ENCODE data around the gene MMAA.
"Not testable (repeated sequence)": the region's sequence is repeated elsewhere in the genome, so short reads cannot be mapped to it uniquely, and the experiment has no call there.

MMAA gene

GRCh38 chr4:145618932-145619638 lies at the start of gene MMAA:
Gene MMAA (plus strand): TSS chr4:145619385. CDS start chr4:145639140, 19,755 bp downstream.
- peak within 1 kb of the TSS; percentile 93 for H3K27ac ChIP-seq (ENCODE audit: low read depth, low read length)
- peak within 1 kb of the TSS; percentile 90 to 95 for H3K4me3 ChIP-seq (ENCODE audit: low read depth in 1 of 2, low read length in 2 of 2)
- peak within 1 kb of the TSS; percentile 91 to 97 for H3K9ac ChIP-seq (ENCODE audit: low read depth in 1 of 2, low read length in 2 of 2)
- no peaks in the 10 kb centered on the region for H3K36me3 ChIP-seq (ENCODE audit: control insufficient read depth in 1 of 2, insufficient read depth in 2 of 2, low read length in 2 of 2)
- H3K4me1 ChIP-seq (ENCODE audit: control insufficient read depth in 1 of 2, insufficient read depth in 2 of 2, low read length in 2 of 2) = peaks cover 10 to 14% of the 10 kb centered on the region in 2 donors
- H3K27me3 ChIP-seq (ENCODE audit: control insufficient read depth in 1 of 2, insufficient read depth in 2 of 2, low read length in 2 of 2) = no peaks in the 10 kb centered on the region
- no peaks in the 10 kb centered on the region for H3K9me3 ChIP-seq (ENCODE audit: control insufficient read depth in 1 of 2, low read length in 2 of 2)

- H3K4me3 ChIP-seq (ENCODE audit: low read depth in 1 of 2, low read length in 2 of 2); H3K9ac ChIP-seq (ENCODE audit: low read depth in 1 of 2, low read length in 2 of 2); H3K27me3 ChIP-seq (ENCODE audit: control insufficient read depth in 1 of 2, insufficient read depth in 2 of 2, low read length in 2 of 2); H3K4me1 ChIP-seq (ENCODE audit: control insufficient read depth in 1 of 2, insufficient read depth in 2 of 2, low read length in 2 of 2); H3K27ac ChIP-seq (ENCODE audit: low read depth, low read length); H3K9me3 ChIP-seq (ENCODE audit: control insufficient read depth in 1 of 2, low read length in 2 of 2); H3K36me3 ChIP-seq (ENCODE audit: control insufficient read depth in 1 of 2, insufficient read depth in 2 of 2, low read length in 2 of 2): not testable (repeated sequence)
Measured at GRCh38 chr4:145574546-145574945, 44.6 kb upstream of the MMAA start.

GRCh38 chr4:145580906-145581305 lies 38.3 kb upstream of the MMAA start:
- H3K4me1 ChIP-seq (ENCODE audit: control insufficient read depth in 1 of 2, insufficient read depth in 2 of 2, low read length in 2 of 2) = no peaks in the 10 kb centered on the region
- H3K27ac ChIP-seq (ENCODE audit: low read depth, low read length) = no peak overlapping the region
- no peaks in the 10 kb centered on the region for H3K27me3 ChIP-seq (ENCODE audit: control insufficient read depth in 1 of 2, insufficient read depth in 2 of 2, low read length in 2 of 2)
- H3K9ac ChIP-seq (ENCODE audit: low read depth in 1 of 2, low read length in 2 of 2) = no peak overlapping the region
- no peaks in the 10 kb centered on the region for H3K9me3 ChIP-seq (ENCODE audit: control insufficient read depth in 1 of 2, low read length in 2 of 2)
- H3K4me3 ChIP-seq (ENCODE audit: low read depth in 1 of 2, low read length in 2 of 2) = no peak overlapping the region
- H3K36me3 ChIP-seq (ENCODE audit: control insufficient read depth in 1 of 2, insufficient read depth in 2 of 2, low read length in 2 of 2) = no peaks in the 10 kb centered on the region

GRCh38 chr4:145583191-145584055 lies 35.8 kb upstream of the MMAA start:
- H3K27ac ChIP-seq (ENCODE audit: low read depth, low read length) = no peak overlapping the region

GRCh38 chr4:145587088-145587754 lies 32.0 kb upstream of the MMAA start:
- Histone ChIP-seq H3K27ac (ENCODE audit: low read depth, low read length) (no peak overlapping the region), H3K9ac (ENCODE audit: low read depth in 1 of 2, low read length in 2 of 2) (no peak overlapping the region), H3K9me3 (ENCODE audit: control insufficient read depth in 1 of 2, low read length in 2 of 2) (no peaks in the 10 kb centered on the region), H3K27me3 (ENCODE audit: control insufficient read depth in 1 of 2, insufficient read depth in 2 of 2, low read length in 2 of 2) (no peaks in the 10 kb centered on the region), H3K36me3 (ENCODE audit: control insufficient read depth in 1 of 2, insufficient read depth in 2 of 2, low read length in 2 of 2) (no peaks in the 10 kb centered on the region), H3K4me3 (ENCODE audit: low read depth in 1 of 2, low read length in 2 of 2) (no peak overlapping the region), H3K4me1 (ENCODE audit: control insufficient read depth in 1 of 2, insufficient read depth in 2 of 2, low read length in 2 of 2) (no peaks in the 10 kb centered on the region)

More at GRCh38 chr4:145583191-145584055, 35.8 kb upstream of the MMAA start:
- H3K9me3 ChIP-seq (ENCODE audit: control insufficient read depth in 1 of 2, low read length in 2 of 2) = no peaks in the 10 kb centered on the region
- H3K4me3 ChIP-seq (ENCODE audit: low read depth in 1 of 2, low read length in 2 of 2) = no peak overlapping the region
- H3K4me1 ChIP-seq (ENCODE audit: control insufficient read depth in 1 of 2, insufficient read depth in 2 of 2, low read length in 2 of 2) = no peaks in the 10 kb centered on the region
- H3K9ac ChIP-seq (ENCODE audit: low read depth in 1 of 2, low read length in 2 of 2) = no peak overlapping the region
- no peaks in the 10 kb centered on the region for H3K27me3 ChIP-seq (ENCODE audit: control insufficient read depth in 1 of 2, insufficient read depth in 2 of 2, low read length in 2 of 2)
- H3K36me3 ChIP-seq (ENCODE audit: control insufficient read depth in 1 of 2, insufficient read depth in 2 of 2, low read length in 2 of 2) = no peaks in the 10 kb centered on the region

GRCh38 chr4:145589381-145589780 lies 29.8 kb upstream of the MMAA start:
- not testable (repeated sequence) for H3K27me3 ChIP-seq (ENCODE audit: control insufficient read depth in 1 of 2, insufficient read depth in 2 of 2, low read length in 2 of 2); H3K27ac ChIP-seq (ENCODE audit: low read depth, low read length); H3K36me3 ChIP-seq (ENCODE audit: control insufficient read depth in 1 of 2, insufficient read depth in 2 of 2, low read length in 2 of 2); H3K4me1 ChIP-seq (ENCODE audit: control insufficient read depth in 1 of 2, insufficient read depth in 2 of 2, low read length in 2 of 2); H3K4me3 ChIP-seq (ENCODE audit: low read depth in 1 of 2, low read length in 2 of 2); H3K9ac ChIP-seq (ENCODE audit: low read depth in 1 of 2, low read length in 2 of 2); H3K9me3 ChIP-seq (ENCODE audit: control insufficient read depth in 1 of 2, low read length in 2 of 2)

- Histone ChIP-seq H3K4me1 (ENCODE audit: control insufficient read depth in 1 of 2, insufficient read depth in 2 of 2, low read length in 2 of 2) (no peaks in the 10 kb centered on the region), H3K27ac (ENCODE audit: low read depth, low read length) (no peak overlapping the region), H3K9me3 (ENCODE audit: control insufficient read depth in 1 of 2, low read length in 2 of 2) (no peaks in the 10 kb centered on the region), H3K36me3 (ENCODE audit: control insufficient read depth in 1 of 2, insufficient read depth in 2 of 2, low read length in 2 of 2) (no peaks in the 10 kb centered on the region), H3K9ac (ENCODE audit: low read depth in 1 of 2, low read length in 2 of 2) (no peak overlapping the region), H3K27me3 (ENCODE audit: control insufficient read depth in 1 of 2, insufficient read depth in 2 of 2, low read length in 2 of 2) (no peaks in the 10 kb centered on the region), H3K4me3 (ENCODE audit: low read depth in 1 of 2, low read length in 2 of 2) (no peak overlapping the region)
Measured at GRCh38 chr4:145589916-145590702, 29.1 kb upstream of the MMAA start.

- H3K27ac ChIP-seq (ENCODE audit: low read depth, low read length) = no peak overlapping the region
- no peak overlapping the region for H3K4me3 ChIP-seq (ENCODE audit: low read depth in 1 of 2, low read length in 2 of 2)
- H3K36me3 ChIP-seq (ENCODE audit: control insufficient read depth in 1 of 2, insufficient read depth in 2 of 2, low read length in 2 of 2) = no peaks in the 10 kb centered on the region
- no peak overlapping the region for H3K9ac ChIP-seq (ENCODE audit: low read depth in 1 of 2, low read length in 2 of 2)
- H3K27me3 ChIP-seq (ENCODE audit: control insufficient read depth in 1 of 2, insufficient read depth in 2 of 2, low read length in 2 of 2) = no peaks in the 10 kb centered on the region
- no peaks in the 10 kb centered on the region for H3K4me1 ChIP-seq (ENCODE audit: control insufficient read depth in 1 of 2, insufficient read depth in 2 of 2, low read length in 2 of 2)
- no peaks in the 10 kb centered on the region for H3K9me3 ChIP-seq (ENCODE audit: control insufficient read depth in 1 of 2, low read length in 2 of 2)
Measured at GRCh38 chr4:145602129-145602760, 16.9 kb upstream of the MMAA start.

- Histone ChIP-seq H3K9me3 (ENCODE audit: control insufficient read depth in 1 of 2, low read length in 2 of 2) (no peaks in the 10 kb centered on the region), H3K27ac (ENCODE audit: low read depth, low read length) (no peak overlapping the region), H3K9ac (ENCODE audit: low read depth in 1 of 2, low read length in 2 of 2) (no peak overlapping the region), H3K4me1 (ENCODE audit: control insufficient read depth in 1 of 2, insufficient read depth in 2 of 2, low read length in 2 of 2) (no peaks in the 10 kb centered on the region), H3K27me3 (ENCODE audit: control insufficient read depth in 1 of 2, insufficient read depth in 2 of 2, low read length in 2 of 2) (no peaks in the 10 kb centered on the region), H3K36me3 (ENCODE audit: control insufficient read depth in 1 of 2, insufficient read depth in 2 of 2, low read length in 2 of 2) (no peaks in the 10 kb centered on the region), H3K4me3 (ENCODE audit: low read depth in 1 of 2, low read length in 2 of 2) (no peak overlapping the region)
Measured at GRCh38 chr4:145605941-145606340, 13.2 kb upstream of the MMAA start.
